Pancreas (tissue), 10 donors: ENCODE results near the gene RNASE11. TPM values are rescaled to one million over a fixed set of nuclear protein-coding genes. Genes with fewer than 3 reads are reported as not detected.
"Not testable (repeated sequence)": the region's sequence is repeated elsewhere in the genome, so short reads cannot be mapped to it uniquely, and the experiment has no call there.

Experiments used
- ATAC-seq, 4 donors: fragments of 200-7000 bp; cut with Tn5 transposase; one replicate each; pipeline versions ENCODE4 v1.8.0 to v1.9.1; 2020; ENCODE audit warnings: mild to moderate bottlenecking in 4 of 4, moderate library complexity in 4 of 4
- DNase-seq, 6 donors: peaks; one replicate each; pipeline ENCODE4 v3.0.0-alpha.2; 2020
- FAIRE-seq: peaks from 2 replicates; lab custom pipeline; 2012; peaks lifted over from hg19 to GRCh38; lab: Jason Lieb, UNC
- H3K27ac ChIP-seq, 4 donors: fragments of 200-600 bp; sonication (generic); 1 replicate in 3 of 4; 2 replicates in 1 of 4; pipeline versions ENCODE4 v1.5.0 to v1.8.0; 2020
- H3K27me3 ChIP-seq, 4 donors: fragments of 200-600 bp; one replicate each; pipeline ENCODE4 v1.8.0; 2021
- H3K36me3 ChIP-seq, 3 donors: fragments of 200-600 bp; sonication (generic) in 1 of 3; one replicate each; pipeline versions ENCODE4 v1.5.0 to v1.8.0; 2020 to 2021
- H3K4me1 ChIP-seq, 3 donors: fragments of 200-600 bp; one replicate each; pipeline ENCODE4 v1.8.0; 2021
- H3K4me3 ChIP-seq, 4 donors: fragments of 200-600 bp; sonication (generic) in 2 of 4; one replicate each; pipeline versions ENCODE4 v1.5.0 to v1.8.0; 2020 to 2021
- H3K9me3 ChIP-seq, 4 donors: fragments of 200-600 bp; one replicate each; pipeline ENCODE4 v1.8.0; 2021
- WGBS, 2 donors: extraction: QIAGEN DNeasy Blood & Tissue Kit; methylation state at CpG; one replicate each; pipeline ENCODE4 v1.1.7; 2013; 5-methylcytosine and 5-hydroxymethylcytosine counted together
- intact Hi-C, 3 donors: fragments of 100-400 bp; cut with DNase I; formaldehyde crosslinking; loops; one replicate each; pipeline versions ENCODE4 v1.11.1 to v1.14.2; 2022
- polyA plus RNA-seq, 2 donors: library from polyadenylated mRNA; stranded (reverse); fragments of 200-250 nt; gene quantifications; one replicate each; pipeline ENCODE4 v1.2.3, GENCODE V29; 2013
- total RNA-seq, 6 donors: library from RNA; stranded (reverse); fragmentation: NEBNext Ultra II Directional in 4 of 6; extraction: Animal tissue kit (Norgen Biotek cat#: 25700) in 4 of 6; gene quantifications; one replicate each; pipeline versions ENCODE4 v1.2.1 to v1.2.4, GENCODE V29; 2021 to 2023
- TF ChIP-seq, protein P1 (sequence below), 4 donors: fragments of 200-600 bp; sonication (generic) in 3 of 4; IDR thresholded peaks; one replicate each; pipeline versions ENCODE4 v1.5.0 to v1.8.0; 2021; ENCODE audit warnings: antibody characterized with exemption in 4 of 4
- donor health status: healthy with polysubstance abuse.
- donor health status: DM: no; HTN: no; CAD: no; lungs with moderate emphysema.
- donor health status: DM: no; HTN: no; CAD: no.
- donor health status: control.
- donor health status: control.
- donor health status: Bipolar disorder and iron deficiency.
- donor health status: DM: yes; HTN: yes; CAD: no.
- donor health status: DM: no; HTN: no; CAD: no.
- donor health status: DM: no; HTN: no; CAD: no.
- donor health status: DM: yes; HTN: yes; CAD: no.

Gene RNASE11
- total and polyA plus RNA-seq, 8 donors: not detected

DNA sequence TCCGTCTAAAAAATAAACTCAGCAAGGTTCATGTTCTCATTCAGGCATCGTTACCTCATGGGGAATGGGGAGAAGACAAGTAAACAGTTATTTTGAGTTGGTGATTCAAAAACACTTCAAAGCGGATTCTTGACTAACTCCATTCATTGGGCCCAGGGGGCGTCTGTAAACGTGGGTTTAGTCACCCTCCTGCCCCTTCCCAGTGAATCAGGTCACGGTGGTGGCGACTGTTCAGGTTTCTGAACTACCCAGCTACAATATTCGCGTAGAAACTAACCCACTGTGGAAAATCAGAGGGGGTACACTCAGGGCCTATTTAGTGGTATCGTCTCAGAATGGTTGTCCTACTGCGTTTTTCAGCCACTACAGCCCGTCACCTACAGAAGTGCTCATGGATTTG is 38.5 kb upstream of the RNASE11 start:
- no peak for DNase-seq
- no peak overlapping the region for H3K4me3 ChIP-seq
- H3K4me1 ChIP-seq: peaks cover 0 to 5% (median 2%) of the 10 kb centered on the region in 3 donors
- H3K27ac ChIP-seq: no peak overlapping the region
- TF ChIP-seq, protein P1, sequence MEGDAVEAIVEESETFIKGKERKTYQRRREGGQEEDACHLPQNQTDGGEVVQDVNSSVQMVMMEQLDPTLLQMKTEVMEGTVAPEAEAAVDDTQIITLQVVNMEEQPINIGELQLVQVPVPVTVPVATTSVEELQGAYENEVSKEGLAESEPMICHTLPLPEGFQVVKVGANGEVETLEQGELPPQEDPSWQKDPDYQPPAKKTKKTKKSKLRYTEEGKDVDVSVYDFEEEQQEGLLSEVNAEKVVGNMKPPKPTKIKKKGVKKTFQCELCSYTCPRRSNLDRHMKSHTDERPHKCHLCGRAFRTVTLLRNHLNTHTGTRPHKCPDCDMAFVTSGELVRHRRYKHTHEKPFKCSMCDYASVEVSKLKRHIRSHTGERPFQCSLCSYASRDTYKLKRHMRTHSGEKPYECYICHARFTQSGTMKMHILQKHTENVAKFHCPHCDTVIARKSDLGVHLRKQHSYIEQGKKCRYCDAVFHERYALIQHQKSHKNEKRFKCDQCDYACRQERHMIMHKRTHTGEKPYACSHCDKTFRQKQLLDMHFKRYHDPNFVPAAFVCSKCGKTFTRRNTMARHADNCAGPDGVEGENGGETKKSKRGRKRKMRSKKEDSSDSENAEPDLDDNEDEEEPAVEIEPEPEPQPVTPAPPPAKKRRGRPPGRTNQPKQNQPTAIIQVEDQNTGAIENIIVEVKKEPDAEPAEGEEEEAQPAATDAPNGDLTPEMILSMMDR (IDR thresholded peaks at IDR 0.05): no peak
- intact Hi-C loops: no loop called here
- no peaks in the 10 kb centered on the region for H3K36me3 ChIP-seq
- no peaks in the 10 kb centered on the region for H3K27me3 ChIP-seq
- no peak for FAIRE-seq
- ATAC-seq: no peak
- no peaks in the 10 kb centered on the region for H3K9me3 ChIP-seq
- 24 to 27% methylated on average over 12 of the region's 12 CpGs for WGBS, 2 donors

- peaks cover 0 to 7% (median 0%) of the 10 kb centered on the region in 3 donors for H3K4me1 ChIP-seq
- FAIRE-seq (no peak), DNase-seq (peak in 2 of 6 donors; percentile 35 to 45), ATAC-seq (peak; percentile 43 to 75 (median 58))
- intact Hi-C loops: no loop called here
- H3K27me3 ChIP-seq: no peaks in the 10 kb centered on the region
- TF ChIP-seq, protein P1 (IDR thresholded peaks at IDR 0.05): no peak
- peak overlapping the region in 1 of 4 donors; percentile 30 for H3K4me3 ChIP-seq
- no peak overlapping the region for H3K27ac ChIP-seq
- 13 to 18% methylated on average over 22 of the region's 22 CpGs for WGBS, 2 donors
- H3K9me3 ChIP-seq: no peaks in the 10 kb centered on the region
- no peaks in the 10 kb centered on the region for H3K36me3 ChIP-seq
Measured at GRCh38 chr14:20624495-20625070, 36.8 kb upstream of the RNASE11 start.

DNA sequence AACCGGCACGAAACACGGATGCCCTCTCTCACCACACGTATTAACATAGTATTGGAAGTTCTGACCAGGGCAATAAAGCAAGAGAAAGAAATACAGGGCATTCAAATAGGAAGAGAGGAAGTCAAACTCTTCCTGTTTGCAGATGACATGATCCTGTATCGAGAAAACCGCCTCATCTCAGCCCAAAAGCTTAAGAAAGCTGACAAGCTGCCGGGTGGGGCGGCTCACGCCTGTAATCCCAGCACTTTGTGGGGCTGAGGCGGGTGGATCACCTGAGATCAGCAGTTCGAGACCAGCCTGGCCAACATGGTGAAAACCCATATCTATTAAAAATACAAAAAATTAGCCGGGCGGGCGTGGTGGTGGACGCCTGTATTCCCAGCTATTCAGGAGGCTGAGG is 36.0 kb upstream of the RNASE11 start:
- TF ChIP-seq, protein P1 (IDR thresholded peaks at IDR 0.05): no peak
- Histone ChIP-seq H3K36me3 (no peaks in the 10 kb centered on the region), H3K9me3 (no peaks in the 10 kb centered on the region), H3K27me3 (no peaks in the 10 kb centered on the region), H3K4me3 (no peak overlapping the region), H3K27ac (no peak overlapping the region), H3K4me1 (peaks cover 0 to 7% (median 0%) of the 10 kb centered on the region in 3 donors)
- DNase-seq: no peak
- intact Hi-C loops: no loop called here
- 52 to 73% methylated on average over 15 of the region's 15 CpGs for WGBS, 2 donors
- ATAC-seq: no peak
- FAIRE-seq: no peak

DNA sequence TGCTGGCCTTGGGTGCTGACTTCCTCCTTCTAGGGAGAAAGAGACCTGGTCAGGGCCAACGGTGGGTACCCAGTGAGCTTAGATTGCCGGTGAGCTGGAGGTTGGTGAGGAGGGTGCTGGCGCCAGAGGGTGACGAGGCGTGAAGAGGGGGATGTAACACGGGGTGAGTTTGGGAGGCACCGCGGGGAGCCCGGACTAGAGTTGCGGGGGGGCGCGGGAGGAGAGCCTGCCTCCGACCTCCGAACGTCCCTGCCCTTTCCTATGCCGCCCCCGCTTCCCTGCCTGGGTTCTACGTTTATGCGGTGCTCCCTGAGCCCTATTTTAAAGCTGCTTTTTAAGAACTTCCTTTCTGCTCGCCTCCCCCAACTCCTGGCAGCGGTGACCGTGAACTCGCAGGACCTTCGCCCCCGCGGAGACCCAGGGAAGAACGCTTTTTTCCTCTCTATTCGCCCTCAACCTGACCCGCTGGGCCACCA is 35.1 kb upstream of the RNASE11 start:
- Histone ChIP-seq H3K27ac (no peak overlapping the region), H3K4me1 (peaks cover 0 to 7% (median 0%) of the 10 kb centered on the region in 3 donors), H3K36me3 (no peaks in the 10 kb centered on the region), H3K27me3 (no peaks in the 10 kb centered on the region), H3K4me3 (no peak overlapping the region), H3K9me3 (no peaks in the 10 kb centered on the region)
- no peak for ATAC-seq
- 36 to 37% methylated on average over 29 of the region's 29 CpGs for WGBS, 2 donors
- no peak for DNase-seq
- intact Hi-C loops: no loop called here
- FAIRE-seq: no peak
- TF ChIP-seq, protein P1 (IDR thresholded peaks at IDR 0.05): no peak

GRCh38 chr14:20620798-20621478 is 33.1 kb upstream of the RNASE11 start:
- TF ChIP-seq, protein P1 (IDR thresholded peaks at IDR 0.05): no peak

DNA sequence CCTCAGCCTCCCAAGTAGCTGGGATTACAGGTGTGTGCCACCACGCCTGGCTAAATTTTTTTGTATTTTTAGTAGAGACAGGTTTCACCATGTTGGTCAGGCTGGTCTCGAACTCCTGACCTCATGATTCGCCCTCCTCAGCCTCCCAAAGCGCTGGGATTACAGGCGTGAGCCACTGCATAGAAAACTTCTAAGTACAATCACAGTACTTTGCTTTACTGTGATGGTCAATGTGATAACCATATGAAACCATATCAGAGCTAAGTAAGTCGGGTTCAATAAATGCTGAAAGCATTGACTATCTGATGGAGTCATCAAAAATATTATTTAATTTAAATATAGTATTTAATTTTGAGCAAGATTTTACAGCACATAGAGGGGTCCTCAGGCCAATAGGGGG is 31.9 kb upstream of the RNASE11 start:
- intact Hi-C loops: loop anchor here in 1 of 3 donors (10.0 kb wide), 1 partner anchor 65 kb away; the partner anchor contains the start of genes ANG and RNASE4
- not testable (repeated sequence) for FAIRE-seq, H3K9me3 ChIP-seq, H3K27me3 ChIP-seq, H3K4me3 ChIP-seq, H3K36me3 ChIP-seq, H3K4me1 ChIP-seq, DNase-seq, H3K27ac ChIP-seq, ATAC-seq
- WGBS, 2 donors: 67 to 80% methylated on average over 6 of the region's 6 CpGs

More at GRCh38 chr14:20620798-20621478, 33.1 kb upstream of the RNASE11 start:
- Histone ChIP-seq H3K4me1 (peaks cover 0 to 7% (median 0%) of the 10 kb centered on the region in 3 donors), H3K9me3 (no peaks in the 10 kb centered on the region), H3K4me3 (no peak overlapping the region), H3K36me3 (no peaks in the 10 kb centered on the region), H3K27ac (no peak overlapping the region), H3K27me3 (no peaks in the 10 kb centered on the region)
- peak in 3 of 4 donors; percentile 31 to 62 (median 55) for ATAC-seq
- DNase-seq: no peak
- intact Hi-C loops: no loop called here
- no peak for FAIRE-seq
- 14 to 16% methylated on average over 2 of the region's 2 CpGs for WGBS, 2 donors
